HepG2 (cell line): Measurements from ENCODE around the gene TBC1D24. TPM values are rescaled to one million over a fixed set of nuclear protein-coding genes. Genes with fewer than 3 reads are reported as not detected.
A peak's percentile ranks its signal among the peaks of the same experiment; 100 is the strongest.

Source experiments
- ATAC-seq: fragments of 200-7000 bp; cut with Tn5 transposase; 3 replicates; pipeline ENCODE4 v1.9.1; 2020; ENCODE audit warnings: mild to moderate bottlenecking, moderate library complexity
- BruUV-seq: library from RNA; stranded (reverse); fragments of 400-500 nt; replicated peaks from 2 replicates; lab custom pipeline; 2021; lab: Mats Ljungman, UMichigan
- CTCF ChIA-PET: fragments of 300-600 bp; formaldehyde crosslinking; extraction: SDS; loops from one replicate; lab custom pipeline; 2021; ENCODE audit warnings: low total read pairs, inconsistent platforms, low intra/inter-chr PET ratio; lab: Yijun Ruan, JAX
- POLR2A ChIA-PET: fragments of 350-600 bp; sonication (Branson Sonifier 250); formaldehyde crosslinking; loops from one replicate; lab custom pipeline; 2020; ENCODE audit warnings: antibody characterized with exemption, inconsistent platforms; lab: Yijun Ruan, JAX
- DNase-seq: peaks from one replicate; pipeline ENCODE4 v3.0.0-alpha.2; 2015; ENCODE audit warnings: low spot score
- FAIRE-seq: peaks from 3 replicates; lab custom pipeline; 2011; peaks lifted over from hg19 to GRCh38; lab: Jason Lieb, UNC
- H2AFZ ChIP-seq: one replicate; pipeline ENCODE4 v1.6.1; 2011; ENCODE audit warnings: low read length, inconsistent platforms
- H3K27ac ChIP-seq: fragments of 300-600 bp; 3 replicates; pipeline ENCODE4 v1.8.0; 2011; ENCODE audit warnings: mixed run types, mild to moderate bottlenecking, mixed read lengths, low read length, inconsistent platforms; ENCODE audit not compliant: insufficient read depth; ENCODE audit errors: extremely low read length
- H3K27me3 ChIP-seq, 2 experiments: fragments of 200-600 bp in 1 of 2; 2 replicates in 1 of 2; 3 replicates in 1 of 2; pipeline versions ENCODE4 v1.6.0 to v1.8.0; 2011; ENCODE audit warnings: low read length in 2 of 2, mild to moderate bottlenecking in 2 of 2, moderate library complexity in 2 of 2, inconsistent platforms in 1 of 2; ENCODE audit not compliant: insufficient read depth in 2 of 2, control insufficient read depth in 1 of 2
- H3K36me3 ChIP-seq, 2 experiments: fragments of 200-600 bp in 1 of 2; replicated peaks in 1 of 2; 2 replicates in 1 of 2; 3 replicates in 1 of 2; pipeline versions ENCODE4 v1.5.1 to v1.8.0; 2011; ENCODE audit warnings: low read length in 2 of 2, inconsistent platforms in 1 of 2; ENCODE audit not compliant: insufficient read depth in 2 of 2, control insufficient read depth in 1 of 2
- H3K4me1 ChIP-seq: 2 replicates; pipeline ENCODE4 v1.5.1; 2012; ENCODE audit warnings: low read length, inconsistent platforms; ENCODE audit not compliant: insufficient read depth
- H3K4me2 ChIP-seq: 2 replicates; pipeline ENCODE4 v1.6.0; 2011; ENCODE audit warnings: low read depth, low read length, inconsistent platforms
- H3K4me3 ChIP-seq, 3 experiments: fragments of 200-600 bp in 1 of 3; sonication (generic), shearing (Covaris generic) in 1 of 3; replicated peaks in 1 of 3; 2 replicates each; pipeline ENCODE4 v1.5.1; 2011 to 2016; ENCODE audit warnings: low read length in 3 of 3, inconsistent platforms in 2 of 3, low read depth in 2 of 3, mild to moderate bottlenecking in 2 of 3, control low read depth in 1 of 3, mixed read lengths in 1 of 3; ENCODE audit not compliant: insufficient read depth in 1 of 3
- H3K79me2 ChIP-seq: one replicate; pipeline ENCODE4 v1.6.1; 2011; ENCODE audit warnings: low read length, inconsistent platforms; ENCODE audit not compliant: insufficient read depth
- H3K9ac ChIP-seq: 2 replicates; pipeline ENCODE4 v1.6.0; 2011; ENCODE audit warnings: mild to moderate bottlenecking, low read depth, low read length, inconsistent platforms; ENCODE audit not compliant: insufficient read depth
- H3K9me3 ChIP-seq: 2 replicates; pipeline ENCODE4 v1.5.1; 2012; ENCODE audit warnings: mild to moderate bottlenecking, low read length
- H4K20me1 ChIP-seq: 2 replicates; pipeline ENCODE4 v1.6.0; 2011; ENCODE audit warnings: inconsistent platforms, mild to moderate bottlenecking, low read length, moderate library complexity; ENCODE audit not compliant: insufficient read depth
- HIVEP1 ChIP-seq: sonication (generic); formaldehyde crosslinking; IDR thresholded peaks from 2 replicates; pipeline ENCODE4 v1.4.0; 2020; ENCODE audit warnings: mild to moderate bottlenecking, missing genetic modification reagents
- KLF16 ChIP-seq, 2 experiments: sonication (generic) in 1 of 2; formaldehyde crosslinking in 1 of 2; IDR thresholded peaks; 2 replicates each; pipeline versions ENCODE4 v1.6.1 to v1.8.0; 2016 to 2023; ENCODE audit warnings: missing genetic modification reagents in 2 of 2, missing compliant biosample characterization in 1 of 2
- ZBTB3 ChIP-seq: sonication (generic); formaldehyde crosslinking; IDR thresholded peaks from 2 replicates; pipeline ENCODE4 v1.4.0; 2020; ENCODE audit warnings: low read depth, mild to moderate bottlenecking, moderate library complexity, missing genetic modification reagents, borderline replicate concordance
- WGBS: methylation state at CpG from one replicate; pipeline ENCODE4 v1.1.6; 2017; ENCODE audit warnings: low lambda C conversion rate; 5-methylcytosine and 5-hydroxymethylcytosine counted together
- in situ Hi-C: cut with HindIII; loops from 2 replicates; pipeline ENCODE4 v1.10.0; 2017; ENCODE audit warnings: low pct_unique_long_range_greater_than_20kb; ENCODE audit not compliant: extremely low pct_ligation_motif_present
- intact Hi-C: fragments of 100-400 bp; cut with micrococcal nuclease; formaldehyde crosslinking; loops from one replicate; pipeline ENCODE4 v1.10.0; 2022; ENCODE audit not compliant: unreplicated experiment
- polyA plus RNA-seq, 8 experiments: library from polyadenylated mRNA; depleted of rRNA in 3 of 8; stranded (reverse) in 7 of 8; unstranded in 1 of 8; fragments of >200 nt; fragmentation: Illumina TruSeq in 4 of 8; extraction: Trizol in 4 of 8; gene quantifications; 2 replicates each; pipeline versions ENCODE4 v1.2.1 to v1.2.3, GENCODE V29; 2011 to 2016; ENCODE audit warnings: low read depth in 4 of 8, missing spikeins in 1 of 8, mixed read lengths in 1 of 8; ENCODE audit not compliant: insufficient read depth in 1 of 8
- total RNA-seq, 5 experiments: library from RNA; depleted of rRNA; stranded (reverse); fragments of >200 nt; fragmentation: Illumina TruSeq; extraction: Trizol; gene quantifications; 2 replicates each; pipeline ENCODE4 v1.2.3, GENCODE V29; 2016; ENCODE audit warnings: low read depth in 1 of 5
- TF ChIP-seq, protein P1 (sequence below), 2 experiments: sonication (generic) in 1 of 2; formaldehyde crosslinking in 1 of 2; IDR thresholded peaks; 2 replicates each; pipeline versions ENCODE4 v1.6.1 to v1.9.0; 2014 to 2022; ENCODE audit warnings: antibody characterized with exemption in 1 of 2, borderline replicate concordance in 1 of 2, inconsistent platforms in 1 of 2, low read depth in 1 of 2, missing genetic modification reagents in 1 of 2

Gene TBC1D24
- total and polyA plus RNA-seq, 2 of the 13 experiments (the other 11 are each of a cell fraction or from before 2014, with no cell fraction given) = 7.7 to 13.7 TPM

DNA sequence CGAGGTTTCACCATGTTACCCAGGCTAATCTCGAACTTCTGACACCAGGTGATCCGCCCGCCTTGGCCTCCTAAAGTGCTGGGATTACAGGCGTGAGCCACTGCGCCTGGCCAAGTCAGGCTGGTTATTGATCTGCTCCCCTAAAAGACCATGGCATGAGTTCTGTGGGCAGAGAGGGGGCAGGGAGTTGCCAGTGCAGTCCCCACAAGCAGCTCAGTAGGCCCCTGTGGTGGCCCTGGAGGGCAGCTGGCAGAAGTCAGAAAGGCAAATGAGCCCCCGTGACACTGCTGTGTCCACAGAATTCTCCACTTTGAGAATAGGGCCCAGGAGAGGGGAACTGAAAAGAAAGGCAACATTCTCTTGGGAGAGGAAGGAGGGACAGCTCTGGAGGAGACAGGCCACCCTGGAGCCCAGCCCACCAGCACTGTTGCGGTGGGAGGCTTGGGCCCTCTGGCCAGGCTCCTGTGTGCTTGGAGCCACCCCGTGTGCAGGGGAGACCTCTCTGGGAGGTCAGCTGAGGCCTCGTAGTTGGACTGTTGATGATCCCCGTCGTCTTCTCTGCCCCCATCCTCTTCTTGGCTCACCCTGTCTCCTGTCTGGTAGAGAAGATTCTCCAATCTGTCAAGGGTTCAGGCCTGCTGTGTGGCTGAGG is 43.2 kb downstream of the TBC1D24 start:
- peaks cover 52% of the 10 kb centered on the region for H4K20me1 ChIP-seq
- in situ Hi-C loops = no loop called here
- BruUV-seq = no TSS peak

More for the DNA sequence above, 43.2 kb downstream of the TBC1D24 start:
- H3K9ac ChIP-seq = no peak overlapping the region
- H3K27me3 ChIP-seq = no peaks in the 10 kb centered on the region; a peak in 1 of 5 replicates
- H3K4me1 ChIP-seq = peaks cover 72% of the 10 kb centered on the region
- peaks cover 64% of the 10 kb centered on the region for H3K79me2 ChIP-seq
- POLR2A ChIA-PET = no interaction called here
- H3K4me2 ChIP-seq = no peak overlapping the region; the same call in 1 of the 2 replicates
- H3K4me3 ChIP-seq = no peak overlapping the region
- DNase-seq (no peak), ATAC-seq (no peak), FAIRE-seq (no peak)
- no peak for TF ChIP-seq KLF16 (CRISPR knock-in tag; IDR thresholded peaks at IDR 0.05)
- TF ChIP-seq, protein P1, sequence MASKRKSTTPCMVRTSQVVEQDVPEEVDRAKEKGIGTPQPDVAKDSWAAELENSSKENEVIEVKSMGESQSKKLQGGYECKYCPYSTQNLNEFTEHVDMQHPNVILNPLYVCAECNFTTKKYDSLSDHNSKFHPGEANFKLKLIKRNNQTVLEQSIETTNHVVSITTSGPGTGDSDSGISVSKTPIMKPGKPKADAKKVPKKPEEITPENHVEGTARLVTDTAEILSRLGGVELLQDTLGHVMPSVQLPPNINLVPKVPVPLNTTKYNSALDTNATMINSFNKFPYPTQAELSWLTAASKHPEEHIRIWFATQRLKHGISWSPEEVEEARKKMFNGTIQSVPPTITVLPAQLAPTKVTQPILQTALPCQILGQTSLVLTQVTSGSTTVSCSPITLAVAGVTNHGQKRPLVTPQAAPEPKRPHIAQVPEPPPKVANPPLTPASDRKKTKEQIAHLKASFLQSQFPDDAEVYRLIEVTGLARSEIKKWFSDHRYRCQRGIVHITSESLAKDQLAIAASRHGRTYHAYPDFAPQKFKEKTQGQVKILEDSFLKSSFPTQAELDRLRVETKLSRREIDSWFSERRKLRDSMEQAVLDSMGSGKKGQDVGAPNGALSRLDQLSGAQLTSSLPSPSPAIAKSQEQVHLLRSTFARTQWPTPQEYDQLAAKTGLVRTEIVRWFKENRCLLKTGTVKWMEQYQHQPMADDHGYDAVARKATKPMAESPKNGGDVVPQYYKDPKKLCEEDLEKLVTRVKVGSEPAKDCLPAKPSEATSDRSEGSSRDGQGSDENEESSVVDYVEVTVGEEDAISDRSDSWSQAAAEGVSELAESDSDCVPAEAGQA (IDR thresholded peaks at IDR 0.05; ENCODE audit: low read depth) = no peak
- TF ChIP-seq, protein P1 (CRISPR knock-in tag; IDR thresholded peaks at IDR 0.05; ENCODE audit: borderline replicate concordance) = no peak
- no peak for TF ChIP-seq HIVEP1
- TF ChIP-seq ZBTB3 (CRISPR knock-in tag) = no peak
- H3K9me3 ChIP-seq = no peaks in the 10 kb centered on the region
- intact Hi-C loops = no loop called here
- no peak overlapping the region for H2AFZ ChIP-seq
- peaks cover 4 to 14% of the 10 kb centered on the region in 2 experiments; a peak in 4 of 5 replicates for H3K36me3 ChIP-seq
- CTCF ChIA-PET = no interaction called here
- WGBS = 89% methylated on average over 10 of the region's 12 CpGs
- peak overlapping the region; percentile 48 for H3K27ac ChIP-seq
